ENCODE measurements around the gene DCAF4.

The DCAF4 gene

DNA sequence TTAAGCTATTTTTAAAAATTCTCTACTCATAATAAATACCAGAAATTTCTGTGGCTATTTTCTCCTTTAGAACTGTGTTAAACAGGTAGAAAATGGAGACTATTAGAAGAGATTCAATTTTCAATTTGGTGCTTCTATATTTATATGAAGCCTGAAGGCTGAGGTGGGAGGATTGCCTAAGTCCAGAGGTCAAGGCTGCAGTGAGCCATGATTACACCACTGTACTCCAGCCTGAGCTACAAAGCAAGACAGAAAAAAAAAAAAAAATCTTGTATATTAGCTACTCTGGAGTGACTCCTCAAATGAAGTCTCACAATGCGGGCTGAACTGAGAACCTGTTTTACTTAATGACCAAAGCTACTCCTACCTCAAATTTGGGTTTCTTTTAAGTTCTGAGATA is 22.5 kb upstream of the DCAF4 start:
- in situ Hi-C loops (cut with HindIII; ENCODE audit: low sequenced_read_pairs): no loop called here
- TF ChIP-seq, protein P1, sequence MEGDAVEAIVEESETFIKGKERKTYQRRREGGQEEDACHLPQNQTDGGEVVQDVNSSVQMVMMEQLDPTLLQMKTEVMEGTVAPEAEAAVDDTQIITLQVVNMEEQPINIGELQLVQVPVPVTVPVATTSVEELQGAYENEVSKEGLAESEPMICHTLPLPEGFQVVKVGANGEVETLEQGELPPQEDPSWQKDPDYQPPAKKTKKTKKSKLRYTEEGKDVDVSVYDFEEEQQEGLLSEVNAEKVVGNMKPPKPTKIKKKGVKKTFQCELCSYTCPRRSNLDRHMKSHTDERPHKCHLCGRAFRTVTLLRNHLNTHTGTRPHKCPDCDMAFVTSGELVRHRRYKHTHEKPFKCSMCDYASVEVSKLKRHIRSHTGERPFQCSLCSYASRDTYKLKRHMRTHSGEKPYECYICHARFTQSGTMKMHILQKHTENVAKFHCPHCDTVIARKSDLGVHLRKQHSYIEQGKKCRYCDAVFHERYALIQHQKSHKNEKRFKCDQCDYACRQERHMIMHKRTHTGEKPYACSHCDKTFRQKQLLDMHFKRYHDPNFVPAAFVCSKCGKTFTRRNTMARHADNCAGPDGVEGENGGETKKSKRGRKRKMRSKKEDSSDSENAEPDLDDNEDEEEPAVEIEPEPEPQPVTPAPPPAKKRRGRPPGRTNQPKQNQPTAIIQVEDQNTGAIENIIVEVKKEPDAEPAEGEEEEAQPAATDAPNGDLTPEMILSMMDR (IDR thresholded peaks at IDR 0.05; ENCODE audit: low read depth, low read length, missing control alignments): no peak
- DNase-seq (ENCODE audit: low read depth): no peak
- H3K4me3 ChIP-seq (ENCODE audit: low read depth, low read length): no peak overlapping the region

DNA sequence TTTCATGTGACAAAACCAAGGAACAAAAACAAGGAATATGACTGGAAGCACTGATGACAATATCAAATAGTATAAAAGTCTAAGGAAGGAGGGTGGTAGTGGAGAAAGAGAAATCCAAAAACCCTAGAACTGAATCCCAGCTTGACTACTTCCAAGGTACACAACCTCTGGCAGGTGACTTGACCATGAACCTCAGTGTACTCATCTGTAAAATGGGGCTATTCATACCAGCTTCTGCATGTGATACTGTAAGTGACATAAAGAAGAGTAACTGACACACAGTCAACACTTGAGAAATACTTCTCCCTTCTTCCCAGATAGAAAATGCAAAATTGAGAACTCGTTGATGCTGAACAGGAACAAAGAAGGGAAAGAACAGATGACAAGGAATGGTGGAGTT is 22.0 kb upstream of the DCAF4 start:
- TF ChIP-seq, protein P1 (IDR thresholded peaks at IDR 0.05; ENCODE audit: low read depth, low read length, missing control alignments): no peak
- no peak for DNase-seq (ENCODE audit: low read depth)
- in situ Hi-C loops (cut with HindIII; ENCODE audit: low sequenced_read_pairs): no loop called here
- no peak overlapping the region for H3K4me3 ChIP-seq (ENCODE audit: low read depth, low read length)

DNA sequence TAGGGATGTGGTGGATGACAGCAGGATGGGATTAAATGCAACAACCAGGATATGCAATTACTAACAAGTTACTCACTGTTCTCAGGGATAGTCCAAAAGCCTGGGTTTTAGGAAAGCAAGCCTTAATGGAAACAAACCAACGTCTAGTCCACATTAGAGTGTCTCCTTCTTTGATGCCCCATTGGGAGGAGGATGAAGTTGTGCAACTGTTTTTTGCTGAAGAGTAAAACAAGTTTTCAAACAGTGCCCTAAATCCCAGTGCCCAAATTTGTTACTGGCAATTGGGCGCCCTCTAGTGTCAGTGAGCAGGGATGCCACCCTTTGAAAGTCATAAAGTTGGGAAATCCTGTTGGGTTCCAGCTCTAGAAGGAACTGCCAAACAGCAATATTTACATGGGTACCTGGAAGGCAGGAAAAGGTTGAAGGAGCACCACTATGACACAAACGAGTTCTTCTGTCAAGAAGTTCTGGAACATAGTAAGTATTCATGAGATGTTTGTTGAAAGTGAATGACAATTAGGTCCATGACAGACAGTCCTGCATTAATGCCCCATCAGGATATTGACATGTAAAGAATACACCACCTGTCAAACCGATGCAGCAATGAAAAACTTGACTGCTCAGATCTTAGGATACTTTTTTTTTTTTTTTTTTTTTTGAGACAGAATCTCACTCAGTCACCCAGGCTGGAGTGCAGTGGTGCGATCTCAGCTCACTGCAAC is 21.3 kb upstream of the DCAF4 start:
- in situ Hi-C loops (cut with HindIII; ENCODE audit: low sequenced_read_pairs): no loop called here
- H3K4me3 ChIP-seq (ENCODE audit: low read depth, low read length): no peak overlapping the region
- DNase-seq (ENCODE audit: low read depth): peak; percentile 70
- TF ChIP-seq, protein P1 (IDR thresholded peaks at IDR 0.05; ENCODE audit: low read depth, low read length, missing control alignments): peak; percentile 91

DNA sequence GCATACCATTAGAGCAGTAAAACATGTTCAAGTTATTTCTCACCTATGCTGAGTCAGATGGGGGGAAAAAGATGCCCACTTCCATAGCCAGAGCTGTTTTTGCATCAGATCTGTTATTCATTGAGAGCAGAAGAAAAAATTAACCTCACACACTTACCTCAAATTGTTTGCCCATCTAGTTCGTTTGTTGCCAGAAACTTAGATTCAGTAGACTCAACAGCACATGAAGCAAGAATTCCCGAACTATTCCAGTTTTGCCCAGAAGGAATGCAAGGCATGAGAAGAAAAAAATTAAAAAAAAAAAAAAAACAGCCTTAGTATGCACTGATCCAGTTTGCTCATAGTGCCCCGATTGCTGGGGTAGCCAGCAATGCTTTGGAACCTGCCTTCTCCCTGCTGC is 19.9 kb upstream of the DCAF4 start:
- peak; percentile 89 for DNase-seq (ENCODE audit: low read depth)
- no peak overlapping the region for H3K4me3 ChIP-seq (ENCODE audit: low read depth, low read length)
- TF ChIP-seq, protein P1 (IDR thresholded peaks at IDR 0.05; ENCODE audit: low read depth, low read length, missing control alignments): no peak
- in situ Hi-C loops (cut with HindIII; ENCODE audit: low sequenced_read_pairs): no loop called here

DNA sequence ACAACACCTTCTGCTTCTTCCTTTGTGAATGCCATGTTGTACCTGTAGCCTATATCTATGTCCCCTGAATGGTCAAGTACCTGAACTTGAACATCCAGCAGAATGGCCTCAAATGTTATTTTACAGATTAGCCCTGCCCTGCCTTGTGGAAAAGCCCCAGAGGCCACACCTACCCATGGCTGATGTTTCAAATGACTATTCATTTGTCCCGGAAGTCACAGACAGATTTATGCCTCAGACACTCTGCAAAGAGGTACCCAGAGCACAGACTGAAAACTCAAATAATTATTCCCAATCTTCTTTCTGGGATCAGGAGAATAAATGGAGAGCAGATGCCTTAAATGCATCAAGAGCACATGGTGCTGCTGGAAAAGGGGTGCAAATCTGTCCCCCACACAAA is 19.4 kb upstream of the DCAF4 start:
- in situ Hi-C loops (cut with HindIII; ENCODE audit: low sequenced_read_pairs): no loop called here
- no peak overlapping the region for H3K4me3 ChIP-seq (ENCODE audit: low read depth, low read length)
- TF ChIP-seq, protein P1 (IDR thresholded peaks at IDR 0.05; ENCODE audit: low read depth, low read length, missing control alignments): no peak
- DNase-seq (ENCODE audit: low read depth): no peak

DNA sequence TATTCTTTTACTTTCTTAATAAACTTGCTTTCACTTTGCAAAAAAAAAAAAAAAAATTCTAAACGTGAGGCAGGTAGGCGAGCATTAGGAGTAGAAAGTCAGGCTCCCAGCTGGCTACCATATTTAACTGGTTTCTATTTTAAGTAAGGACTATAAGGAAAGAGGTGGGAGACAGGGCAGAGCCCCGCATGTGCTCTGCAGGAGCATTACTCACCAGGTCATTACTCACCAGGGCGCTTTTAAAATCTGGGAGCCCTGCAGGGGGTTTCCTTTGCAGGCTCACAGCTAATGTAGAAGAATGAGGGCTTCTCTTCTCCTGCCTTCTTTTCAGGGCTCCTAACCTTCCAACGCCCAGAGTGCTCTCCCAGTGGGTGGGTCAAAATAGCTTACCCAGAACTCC is 18.4 kb upstream of the DCAF4 start:
- TF ChIP-seq, protein P1 (IDR thresholded peaks at IDR 0.05; ENCODE audit: low read depth, low read length, missing control alignments): no peak
- no peak for DNase-seq (ENCODE audit: low read depth)
- no peak overlapping the region for H3K4me3 ChIP-seq (ENCODE audit: low read depth, low read length)
- in situ Hi-C loops (cut with HindIII; ENCODE audit: low sequenced_read_pairs): no loop called here

Data from astrocyte of the cerebellum (primary cell).